GM18870 (cell line): Measurements from ENCODE around the gene TTL.
A peak's percentile ranks its signal among the peaks of the same experiment; 100 is the strongest.
"Not testable (repeated sequence)": the region's sequence is repeated elsewhere in the genome, so short reads cannot be mapped to it uniquely, and the experiment has no call there.

ENCODE experiments used
- ATAC-seq: cut with Tn5 transposase; IDR thresholded peaks from one replicate; pipeline ENCODE4 v1.9.1; 2021; ENCODE audit warnings: moderate library complexity; ENCODE audit not compliant: unreplicated experiment

Gene TTL

DNA sequence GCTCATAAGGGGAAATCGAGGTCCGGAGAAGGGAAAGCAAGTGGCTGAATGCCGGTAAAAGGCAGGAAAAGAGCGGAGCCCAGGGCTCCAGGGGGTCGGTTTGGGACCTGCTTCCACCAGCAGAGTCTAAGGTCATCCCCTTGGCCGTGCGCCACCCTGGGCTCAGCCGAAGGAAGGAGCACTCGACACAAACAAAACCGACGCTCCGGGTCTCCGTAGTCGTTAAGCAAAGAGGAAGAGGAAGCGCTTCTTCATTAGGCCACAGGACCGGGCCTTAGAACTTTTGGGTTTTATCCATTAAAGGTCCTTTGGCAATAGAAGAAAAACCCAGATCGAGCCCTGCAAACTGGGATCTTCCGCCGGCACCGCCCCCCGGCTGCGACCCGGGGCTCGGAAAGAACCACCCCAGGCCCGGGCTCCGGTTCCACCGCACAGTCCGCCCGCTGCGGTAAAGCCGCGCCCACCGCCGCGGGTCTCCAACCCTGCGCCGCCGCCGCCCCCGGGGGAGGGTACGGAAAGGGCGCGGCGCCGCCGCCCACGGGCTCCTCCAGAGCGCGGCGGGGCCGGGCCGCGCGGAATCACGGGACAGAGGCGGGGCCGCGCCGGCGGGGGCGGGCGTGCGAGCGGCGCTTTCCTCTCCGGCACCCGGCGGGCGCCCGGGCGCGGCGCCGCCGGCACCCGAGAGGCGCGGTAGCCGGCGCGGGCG, at the start of gene TTL:
Gene TTL (plus strand): TSS at position 629 of the 706 bp plus-strand sequence. CDS start 189 bp downstream, outside the sequence.
- peak; percentile 21 for ATAC-seq

DNA sequence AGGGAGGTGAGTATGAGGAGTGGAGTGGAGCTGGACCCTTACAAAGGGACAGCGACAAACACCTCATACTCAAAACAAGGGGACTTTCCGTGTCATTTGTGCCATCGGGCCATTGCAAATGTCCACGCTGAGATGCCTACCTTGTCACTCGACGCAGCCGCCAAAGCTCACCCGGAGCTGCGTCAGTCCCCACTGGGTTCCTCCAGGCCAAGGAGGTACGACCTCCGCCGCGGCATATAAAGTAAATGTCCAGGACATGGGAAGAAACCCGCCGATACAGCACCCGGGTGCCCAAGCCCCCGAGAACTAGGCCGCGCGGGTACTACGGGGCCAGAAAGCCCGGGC, 49.6 kb upstream of the TTL start:
- ATAC-seq: not testable (repeated sequence)

DNA sequence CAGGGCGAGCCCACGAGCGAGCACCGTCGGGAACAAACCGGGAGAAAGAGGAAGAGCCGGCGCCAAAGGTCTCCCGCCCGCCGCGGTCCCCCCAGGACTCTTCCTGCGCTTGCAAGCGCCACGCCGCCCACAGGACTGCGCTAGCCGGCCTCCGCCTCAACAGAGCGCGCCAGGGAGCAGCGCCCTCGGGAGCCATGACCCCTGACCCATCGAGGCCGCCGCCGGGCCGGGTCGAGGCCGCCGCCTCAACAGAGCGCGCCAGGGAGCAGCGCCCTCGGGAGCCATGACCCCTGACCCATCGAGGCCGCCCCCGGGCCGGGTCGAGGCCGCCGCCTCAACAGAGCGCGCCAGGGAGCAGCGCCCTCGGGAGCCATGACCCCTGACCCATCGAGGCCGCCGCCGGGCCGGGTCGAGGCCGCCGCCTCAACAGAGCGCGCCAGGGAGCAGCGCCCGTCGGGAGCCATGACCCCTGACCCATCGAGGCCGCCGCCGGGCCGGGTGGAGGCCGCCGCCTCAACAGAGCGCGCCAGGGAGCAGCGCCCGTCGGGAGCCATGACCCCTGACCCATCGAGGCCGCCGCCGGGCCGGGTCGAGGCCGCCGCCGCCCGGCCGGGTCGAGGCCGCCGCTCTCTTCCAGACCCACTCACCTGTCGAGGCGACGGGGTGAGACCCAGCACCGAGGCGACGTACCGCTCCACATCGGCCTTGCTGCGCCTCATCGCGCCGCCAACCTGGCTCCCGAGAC, 49.0 kb upstream of the TTL start:
- ATAC-seq: peak; percentile 34

DNA sequence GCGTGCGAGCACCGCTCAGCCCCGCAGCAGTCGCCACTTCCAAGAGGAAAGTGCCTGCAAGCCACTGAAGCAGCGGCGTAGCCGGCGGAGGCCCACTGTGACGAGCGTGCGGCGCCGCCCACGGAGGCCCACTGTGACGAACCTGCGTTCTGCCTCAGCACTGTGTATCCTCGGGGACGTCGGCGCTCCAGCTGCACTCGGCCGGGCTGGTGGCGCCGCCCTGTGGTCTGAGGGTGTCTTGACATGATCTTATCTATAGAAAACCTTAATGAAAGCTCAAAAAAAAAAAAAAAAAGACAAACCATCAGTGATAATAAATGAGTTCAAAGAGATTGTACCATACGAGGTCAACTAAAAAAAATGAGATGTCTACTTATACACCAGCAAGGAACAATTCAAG, 48.5 kb upstream of the TTL start, which contains the start of gene RGPD8:
Gene RGPD8 (minus strand): TSS at position 166 of the 400 bp plus-strand sequence. CDS start 192 bp downstream, outside the sequence.
- peak; percentile 74 for ATAC-seq

DNA sequence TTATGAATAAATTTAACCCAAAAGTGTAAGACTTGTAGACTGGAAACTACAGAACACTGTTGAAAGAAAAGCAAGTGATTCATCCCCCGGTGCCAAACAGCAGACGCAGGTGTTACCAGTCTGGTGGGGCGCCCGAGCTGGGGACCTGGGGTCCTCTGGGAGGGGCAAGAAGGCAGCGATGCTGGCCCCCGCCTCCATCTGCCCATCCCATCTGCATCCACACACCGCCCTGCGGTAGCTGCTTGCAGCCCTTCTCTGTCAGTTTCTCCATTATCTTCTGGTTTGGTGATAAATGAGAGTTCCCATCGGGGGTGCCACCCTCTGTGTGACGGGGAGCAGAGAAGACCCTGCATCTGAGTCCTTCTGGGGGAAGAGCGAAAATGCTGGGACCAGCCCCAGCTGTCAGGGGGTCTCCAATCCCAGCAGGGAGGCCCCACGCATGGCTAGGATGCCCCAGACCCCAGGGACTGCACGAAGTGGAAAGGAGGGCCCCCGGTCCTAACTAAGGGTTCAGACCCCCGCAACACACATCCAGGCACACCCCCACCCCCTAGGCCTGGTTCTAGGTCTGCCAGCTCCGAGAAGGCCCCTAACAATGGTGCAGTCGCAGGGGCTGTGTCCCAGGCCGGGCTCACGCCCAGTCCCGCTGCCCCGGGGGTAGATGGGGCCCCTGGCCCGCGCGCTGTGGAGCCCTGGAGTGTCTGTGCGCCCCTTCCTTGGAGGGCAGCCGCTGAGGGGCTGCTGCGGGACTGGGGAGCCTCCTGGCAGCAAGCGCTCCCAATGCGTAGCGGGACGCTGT, 47.8 kb upstream of the TTL start:
- ATAC-seq: no peak

DNA sequence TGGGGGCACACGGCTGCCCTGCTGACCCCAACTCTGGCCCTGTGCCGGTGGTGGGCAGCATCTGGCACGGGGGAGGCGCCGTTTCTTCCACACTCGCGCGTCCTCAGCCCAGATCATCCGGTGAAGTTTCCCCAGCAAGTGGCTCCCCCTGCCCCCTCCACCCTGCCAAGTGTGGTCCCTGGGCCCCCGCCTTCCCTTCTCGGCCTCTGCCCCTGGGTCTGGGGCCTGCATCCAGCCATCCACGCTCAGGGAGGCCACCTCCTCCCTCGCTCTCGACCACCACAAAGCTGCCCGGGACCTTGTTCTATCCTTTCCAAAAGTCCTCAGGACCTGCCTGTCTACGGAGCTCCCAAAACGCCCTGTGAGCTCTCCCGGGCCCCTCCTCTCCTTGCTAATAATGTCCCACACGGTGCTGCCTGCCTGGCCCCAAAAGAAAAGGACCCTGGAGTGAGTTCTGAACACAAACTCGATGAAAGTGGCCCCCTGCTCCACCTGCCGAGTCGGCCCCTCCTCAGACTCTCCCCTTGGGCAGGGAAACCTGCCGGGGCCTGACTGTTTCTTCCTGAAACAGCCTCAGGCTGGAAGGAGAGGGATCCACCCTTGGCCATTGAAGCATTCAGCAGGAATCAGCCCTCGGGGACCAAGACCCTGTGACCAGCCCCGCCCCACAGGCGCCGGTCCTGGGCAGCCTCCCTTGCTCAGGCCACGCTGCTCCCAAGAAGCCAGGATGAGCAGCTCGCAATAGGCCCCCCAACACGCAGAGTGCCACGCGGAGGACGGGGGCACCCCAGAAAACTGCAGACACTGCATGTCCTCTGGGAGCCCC, 46.9 kb upstream of the TTL start:
- not testable (repeated sequence) for ATAC-seq

DNA sequence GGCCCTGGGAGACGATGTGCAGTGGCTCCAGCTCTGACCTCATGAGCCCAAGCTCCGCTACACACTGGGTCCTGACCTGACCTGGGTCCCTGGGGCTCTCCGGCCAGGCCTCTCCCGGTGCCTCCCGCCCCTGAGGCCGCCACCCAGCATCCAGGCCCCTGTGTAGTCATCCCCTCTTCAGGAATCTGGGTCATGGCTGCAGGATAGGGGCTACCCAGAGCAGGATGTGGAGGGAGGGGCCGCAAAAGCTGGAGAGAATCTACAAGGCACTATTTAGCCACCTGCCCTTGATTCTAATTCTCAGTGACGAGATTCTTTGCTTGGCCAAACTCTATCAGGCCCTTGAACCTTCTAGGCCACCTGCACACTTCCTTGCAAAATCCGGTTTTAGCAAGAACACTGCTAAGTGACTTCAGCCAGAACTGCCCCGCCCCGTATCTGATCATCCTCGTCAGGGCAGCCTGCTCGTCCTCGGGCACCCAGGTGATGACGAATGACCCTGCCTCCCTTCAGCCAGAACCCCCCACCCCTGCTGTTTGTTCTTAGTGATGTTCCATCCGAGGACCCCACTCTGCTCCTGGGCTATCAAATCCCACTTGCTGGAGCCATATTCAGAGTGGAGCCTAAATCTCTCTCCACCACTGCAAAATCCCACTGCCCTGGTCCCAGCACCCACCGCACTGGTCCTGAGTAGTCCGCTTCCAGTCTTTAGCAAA, 46.1 kb upstream of the TTL start:
- not testable (repeated sequence) for ATAC-seq

DNA sequence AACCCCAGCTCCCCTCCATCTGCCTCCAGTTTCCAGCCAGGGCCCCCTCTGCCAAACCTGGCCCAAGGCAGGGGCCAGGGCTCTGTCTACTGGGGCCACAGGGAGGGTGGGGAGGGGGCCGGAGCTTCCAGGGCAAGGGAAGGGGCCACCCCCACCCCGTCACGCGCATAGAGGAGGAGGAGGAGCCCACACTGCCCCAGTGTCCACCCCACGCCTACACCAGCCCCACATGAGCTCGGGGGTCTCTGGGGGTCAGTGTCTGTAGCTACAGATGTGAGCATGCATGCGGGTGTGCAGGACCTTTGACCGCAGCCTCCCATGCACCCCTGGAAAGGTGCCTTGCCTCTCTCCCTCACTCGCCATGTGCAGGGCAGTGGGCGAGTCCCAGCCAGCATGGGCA, 45.0 kb upstream of the TTL start:
- ATAC-seq: not testable (repeated sequence)

DNA sequence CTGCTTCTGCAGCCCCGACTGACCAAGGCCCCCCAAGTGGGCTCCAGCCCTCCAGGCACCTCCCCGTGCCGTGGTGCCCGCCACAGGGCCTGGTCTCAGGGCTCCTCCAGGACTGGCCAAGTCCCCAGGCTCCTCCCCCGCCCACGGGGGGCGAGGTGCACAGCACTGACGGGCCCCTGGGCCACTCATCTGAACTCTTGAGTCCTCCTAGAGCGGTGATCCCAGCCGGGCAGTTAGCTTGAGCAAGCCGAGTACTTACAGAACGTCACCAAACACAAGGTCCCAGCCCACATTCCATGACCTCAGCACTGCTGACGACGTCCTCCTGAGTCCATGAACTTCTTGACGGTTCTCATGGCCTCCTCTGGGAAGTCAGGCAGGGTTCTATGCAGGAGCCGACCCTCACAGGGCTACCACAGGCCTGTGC, 44.5 kb upstream of the TTL start:
- not testable (repeated sequence) for ATAC-seq

DNA sequence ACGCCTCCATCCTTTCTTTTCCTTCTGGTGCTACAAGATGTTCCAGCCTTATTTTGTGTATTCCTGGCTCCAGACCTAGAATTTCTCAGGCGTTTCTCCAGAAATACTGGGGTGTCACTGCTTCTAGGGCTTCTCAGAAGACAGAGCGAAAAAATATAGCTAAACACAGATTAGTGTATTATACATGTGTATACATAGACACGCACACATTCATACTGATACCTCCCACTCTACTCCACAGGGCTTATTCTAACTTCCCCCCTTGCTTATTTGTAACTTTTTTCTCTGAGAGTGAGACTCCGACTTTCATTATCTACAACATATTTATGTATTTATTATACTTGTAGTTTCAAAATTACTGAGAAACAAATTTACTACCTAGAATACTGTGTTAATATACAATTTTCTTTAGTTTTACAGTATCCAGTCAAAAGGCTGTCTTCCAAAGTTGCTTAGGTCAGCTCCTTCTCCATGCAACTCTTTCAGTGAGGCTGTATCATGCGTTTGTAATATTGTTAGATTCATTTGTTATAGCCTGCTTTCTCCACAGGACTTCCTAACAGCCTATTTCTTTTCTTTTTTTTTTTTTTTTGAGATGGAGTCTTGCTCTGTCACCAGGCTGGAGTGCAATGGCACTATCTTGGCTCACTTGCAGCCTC, 43.2 kb upstream of the TTL start:
- ATAC-seq: not testable (repeated sequence)

DNA sequence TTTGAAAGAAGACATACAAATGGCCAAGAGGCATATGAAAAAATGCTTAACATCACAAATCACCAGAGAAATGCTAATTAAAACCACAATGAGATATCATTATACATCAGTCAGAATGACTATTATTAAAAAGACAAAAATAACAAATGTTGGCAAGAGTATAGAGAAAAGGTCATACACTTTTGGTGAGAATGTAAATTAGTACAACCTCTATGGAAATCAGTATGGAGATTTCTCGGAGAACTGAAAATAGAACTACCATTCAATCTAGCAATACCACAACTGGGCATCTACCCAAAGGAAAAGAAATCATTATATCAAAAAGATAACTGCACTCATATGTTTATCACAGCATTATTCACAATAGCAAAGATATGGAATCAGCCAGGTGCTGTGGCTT, 37.7 kb upstream of the TTL start:
- ATAC-seq: not testable (repeated sequence)

DNA sequence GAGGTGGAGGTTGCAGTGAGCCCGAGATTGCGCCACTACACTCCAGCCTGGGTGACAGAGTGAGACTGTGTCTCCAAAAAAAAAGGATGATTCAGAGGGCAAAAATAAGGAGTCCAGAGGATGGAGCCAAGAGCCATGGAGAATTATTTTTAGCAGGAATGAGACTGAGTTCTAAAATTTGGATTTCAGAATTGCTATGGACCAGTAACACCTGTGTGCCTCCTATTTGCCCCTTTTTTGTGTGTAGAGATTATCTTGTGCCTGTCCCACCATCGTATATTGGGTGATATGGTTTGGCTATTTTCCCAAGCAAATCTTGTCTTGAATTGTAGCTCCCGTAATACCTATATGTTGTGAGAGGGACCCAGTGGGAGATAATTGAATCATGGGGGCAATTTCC, 32.1 kb upstream of the TTL start:
- no peak for ATAC-seq

DNA sequence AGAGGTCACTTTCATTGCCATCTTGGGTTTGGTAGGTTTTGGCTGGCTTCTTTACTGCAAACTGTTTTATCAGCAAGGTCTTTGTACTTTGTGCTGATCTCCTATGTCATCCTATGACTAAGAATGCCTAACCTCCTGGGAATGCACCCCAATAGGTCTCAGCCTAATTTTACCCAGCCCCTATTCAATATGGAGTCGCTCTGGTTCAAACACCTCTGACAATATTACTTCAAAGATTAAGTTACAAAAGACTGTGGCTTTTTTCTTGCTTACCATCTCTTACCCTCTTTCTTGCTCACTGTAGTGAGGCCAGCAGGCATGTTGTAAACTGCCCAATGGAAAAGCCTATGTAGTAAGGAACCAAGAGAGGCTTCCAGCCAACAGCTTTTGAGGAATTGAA, 30.6 kb upstream of the TTL start:
- no peak for ATAC-seq

DNA sequence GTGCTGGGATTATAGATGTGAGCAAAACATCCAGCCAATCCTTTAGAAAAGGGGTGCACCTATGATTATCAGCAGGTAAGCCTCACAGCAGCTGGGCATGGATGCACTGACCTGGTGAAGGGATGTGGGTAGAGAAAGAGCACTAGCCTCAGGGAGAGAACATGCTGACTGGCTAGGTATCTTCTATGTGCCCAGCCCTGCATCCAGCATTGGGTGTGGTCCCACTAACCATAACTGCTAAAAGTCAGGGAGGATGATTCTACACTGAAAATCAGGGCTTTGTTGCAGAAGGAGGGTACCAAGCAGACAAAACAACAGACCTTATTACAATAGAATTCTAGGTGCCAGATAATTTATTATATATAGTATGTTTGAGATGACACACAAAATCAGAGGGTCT, 27.4 kb upstream of the TTL start:
- ATAC-seq: no peak

DNA sequence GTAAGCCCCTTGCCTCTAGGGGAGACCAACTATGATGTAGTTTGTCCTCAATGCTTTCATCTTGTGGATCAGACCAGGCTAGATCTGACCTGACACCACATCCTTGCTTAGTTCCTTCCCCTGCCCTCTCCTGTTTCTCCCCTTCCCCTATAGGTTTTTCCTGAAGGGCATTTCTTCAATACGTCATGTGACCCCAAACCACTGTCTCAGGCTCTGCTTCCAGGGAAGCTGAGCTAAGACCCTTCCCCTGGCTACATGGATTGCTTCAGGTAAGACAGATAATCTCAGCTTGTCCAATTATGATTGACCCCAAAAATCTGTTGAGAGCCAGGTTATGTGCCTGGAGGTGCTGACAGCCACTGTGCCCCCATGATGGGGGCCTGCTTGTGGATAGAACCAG, 22.6 kb upstream of the TTL start:
- ATAC-seq: no peak

DNA sequence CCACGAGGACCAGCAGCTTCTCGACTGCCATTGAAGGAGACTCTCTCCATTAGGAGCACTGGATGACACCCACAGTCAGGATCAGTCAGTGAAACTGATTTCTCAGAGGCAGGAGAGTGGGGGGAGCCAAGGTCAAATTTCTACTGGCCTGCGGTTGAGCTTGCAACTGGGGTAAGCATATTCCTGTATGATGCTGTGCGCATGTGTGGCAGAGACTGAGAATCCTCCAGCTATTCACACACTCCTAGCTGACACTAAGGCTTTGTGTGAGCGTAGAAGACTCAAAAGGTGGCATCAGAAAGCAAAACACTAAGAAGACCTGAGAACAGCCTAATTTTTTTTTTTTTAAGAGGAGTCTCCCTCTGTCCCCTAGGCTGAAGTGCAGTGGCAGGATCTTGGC, 19.8 kb upstream of the TTL start:
- no peak for ATAC-seq

DNA sequence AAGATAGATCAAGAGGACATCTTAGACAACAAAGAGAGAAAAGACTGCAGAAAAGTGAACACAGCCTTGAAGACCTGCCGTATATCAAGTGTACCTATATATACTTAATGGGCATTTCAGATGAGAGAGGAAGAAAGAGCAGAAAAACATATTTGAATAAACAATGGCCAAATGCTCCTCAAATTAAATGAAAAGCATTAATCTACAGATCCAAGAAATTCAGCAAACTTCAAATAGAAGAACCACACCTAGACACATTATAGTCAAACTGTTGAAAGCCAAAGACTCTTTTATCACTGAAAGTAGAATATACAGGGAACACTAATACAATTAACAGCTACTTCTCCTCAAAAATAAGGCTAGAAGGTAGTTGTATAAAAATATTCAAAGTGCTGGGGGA, 18.7 kb upstream of the TTL start:
- ATAC-seq: no peak

DNA sequence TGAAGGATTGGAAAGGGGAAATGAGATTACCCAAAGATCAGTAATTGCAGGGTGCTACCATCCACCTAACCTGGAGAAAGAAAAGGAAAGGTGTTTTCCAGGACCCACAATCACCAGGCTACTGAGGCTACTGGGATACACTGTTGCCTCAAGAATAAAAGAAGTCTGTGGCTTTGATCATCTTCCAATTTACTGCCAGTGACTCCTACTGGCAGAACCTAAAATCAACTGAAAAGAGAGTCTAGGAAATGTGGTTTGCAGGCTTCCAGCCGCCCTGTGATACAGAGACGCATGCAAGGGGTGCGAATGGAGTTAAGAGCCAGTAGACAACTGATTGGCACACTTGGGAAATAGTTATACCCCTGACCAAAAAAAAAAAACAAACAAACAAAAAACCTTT, 16.6 kb upstream of the TTL start:
- no peak for ATAC-seq

DNA sequence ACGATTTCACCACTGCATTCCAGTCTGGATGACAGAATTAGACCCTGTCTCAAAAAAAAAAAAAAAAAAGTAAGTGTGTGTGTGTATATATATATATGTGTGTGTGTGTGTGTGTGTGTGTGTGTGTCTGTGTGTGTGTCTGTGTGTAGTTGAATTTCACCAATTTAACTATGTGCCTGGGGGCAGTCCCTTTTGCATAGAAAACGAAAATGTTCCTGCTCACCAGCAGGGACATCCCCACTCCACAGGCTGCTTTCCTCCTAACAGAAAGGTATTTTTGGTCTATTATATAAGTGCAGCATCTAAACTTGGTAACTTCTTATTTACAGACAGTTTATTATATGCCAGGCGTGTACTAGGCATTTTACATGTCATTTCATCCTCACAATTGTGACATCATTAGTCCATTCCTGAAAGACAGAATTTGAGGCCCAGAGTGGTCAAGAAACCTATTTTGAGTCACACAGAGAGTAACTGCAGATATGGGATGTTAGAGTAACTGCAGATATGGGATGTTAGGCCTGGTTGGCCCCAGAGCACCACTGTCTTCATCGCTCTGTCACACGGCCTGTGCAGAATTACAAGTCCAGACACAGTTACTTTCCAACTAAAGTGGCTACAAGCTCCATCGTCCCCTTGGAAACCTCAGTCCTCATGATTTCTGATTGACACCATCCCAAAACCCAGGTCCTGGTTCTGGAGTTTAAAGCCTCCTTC, 9.3 kb upstream of the TTL start:
- ATAC-seq: no peak
